ENCODE measurements around the gene UST.
"Not testable (repeated sequence)": the region's sequence is repeated elsewhere in the genome, so short reads cannot be mapped to it uniquely, and the experiment has no call there.

The UST gene

GRCh38 chr6:148842296-148843019 lies 95.6 kb downstream of the UST start:
- FAIRE-seq = no peak

GRCh38 chr6:148845464-148845863 lies 98.6 kb downstream of the UST start:
- FAIRE-seq = no peak

- no peak for FAIRE-seq
Observed at GRCh38 chr6:148846778-148847761, 100.2 kb downstream of the UST start.

- FAIRE-seq = no peak
Observed at GRCh38 chr6:148848915-148849314, 102.1 kb downstream of the UST start.

GRCh38 chr6:148849449-148849848 lies 102.6 kb downstream of the UST start:
- not testable (repeated sequence) for FAIRE-seq

- no peak for FAIRE-seq
Observed at GRCh38 chr6:148850964-148851363, 104.1 kb downstream of the UST start.

- no peak for FAIRE-seq
Observed at GRCh38 chr6:148851683-148852556, 105.1 kb downstream of the UST start.

- FAIRE-seq = no peak
Observed at GRCh38 chr6:148852688-148853087, 105.9 kb downstream of the UST start.

GRCh38 chr6:148853113-148853512 lies 106.3 kb downstream of the UST start:
- not testable (repeated sequence) for FAIRE-seq

GRCh38 chr6:148854096-148854495 lies 107.3 kb downstream of the UST start:
- no peak for FAIRE-seq

GRCh38 chr6:148854992-148855391 lies 108.2 kb downstream of the UST start:
- FAIRE-seq = no peak

- FAIRE-seq = no peak
Observed at GRCh38 chr6:148855744-148856143, 108.9 kb downstream of the UST start.

- no peak for FAIRE-seq
Observed at GRCh38 chr6:148857798-148858390, 111.1 kb downstream of the UST start.

- not testable (repeated sequence) for FAIRE-seq
Observed at GRCh38 chr6:148864132-148864531, 117.3 kb downstream of the UST start.

GRCh38 chr6:148864941-148865340 lies 118.1 kb downstream of the UST start:
- no peak for FAIRE-seq

GRCh38 chr6:148866657-148867268 lies 119.9 kb downstream of the UST start:
- no peak for FAIRE-seq

GRCh38 chr6:148867862-148868261 lies 121.0 kb downstream of the UST start:
- no peak for FAIRE-seq

GRCh38 chr6:148868314-148868713 lies 121.5 kb downstream of the UST start:
- FAIRE-seq = no peak

- FAIRE-seq = no peak
Observed at GRCh38 chr6:148868901-148869300, 122.1 kb downstream of the UST start.

- no peak for FAIRE-seq
Observed at GRCh38 chr6:148869585-148869984, 122.8 kb downstream of the UST start.

GRCh38 chr6:148873154-148873553 lies 126.3 kb downstream of the UST start:
- FAIRE-seq = no peak

- no peak for FAIRE-seq
Observed at GRCh38 chr6:148873868-148874267, 127.0 kb downstream of the UST start.
